H9 (cell line): Measurements from ENCODE around the gene MYOD1. TPM values are rescaled to one million over a fixed set of nuclear protein-coding genes. Genes with fewer than 3 reads are reported as not detected.

Source experiments
- DNase-seq: peaks from one replicate; pipeline ENCODE4 v3.0.0-alpha.2; 2017
- H2AFZ ChIP-seq: one replicate; pipeline ENCODE4 v1.6.1; 2013; ENCODE audit warnings: mild to moderate bottlenecking, low read length, control low read depth, moderate library complexity
- H2AK5ac ChIP-seq: 2 replicates; pipeline ENCODE4 v1.6.1; 2013; ENCODE audit warnings: low read length, control low read depth, mixed read lengths; ENCODE audit not compliant: insufficient read length
- H2BK120ac ChIP-seq: one replicate; pipeline ENCODE4 v1.6.1; 2013; ENCODE audit warnings: low read depth, mild to moderate bottlenecking, low read length, control low read depth, inconsistent platforms; ENCODE audit not compliant: poor library complexity, severe bottlenecking
- H2BK12ac ChIP-seq: 2 replicates; pipeline ENCODE4 v1.6.1; 2013; ENCODE audit warnings: low read length, control low read depth, mixed read lengths, low read depth; ENCODE audit not compliant: insufficient read length
- H2BK15ac ChIP-seq: 2 replicates; pipeline ENCODE4 v1.6.1; 2013; ENCODE audit warnings: low read depth, low read length, control low read depth
- H2BK20ac ChIP-seq: one replicate; pipeline ENCODE4 v1.6.1; 2013; ENCODE audit warnings: low read depth, mild to moderate bottlenecking, low read length, control low read depth, inconsistent platforms; ENCODE audit not compliant: poor library complexity, severe bottlenecking
- H2BK5ac ChIP-seq: 2 replicates; pipeline ENCODE4 v1.6.1; 2013; ENCODE audit warnings: low read length, control low read depth, mixed read lengths; ENCODE audit not compliant: insufficient read length
- H3K14ac ChIP-seq: 2 replicates; pipeline ENCODE4 v1.6.1; 2013; ENCODE audit warnings: low read length, control low read depth; ENCODE audit not compliant: insufficient read depth
- H3K18ac ChIP-seq: 2 replicates; pipeline ENCODE4 v1.6.1; 2013; ENCODE audit warnings: low read depth, mild to moderate bottlenecking, mixed read lengths, low read length, control low read depth; ENCODE audit not compliant: insufficient read length
- H3K23ac ChIP-seq: 2 replicates; pipeline ENCODE4 v1.6.1; 2013; ENCODE audit warnings: low read length, control low read depth, mixed read lengths, low read depth; ENCODE audit not compliant: insufficient read length
- H3K23me2 ChIP-seq: 2 replicates; pipeline ENCODE4 v1.6.1; 2013; ENCODE audit warnings: low read depth, mild to moderate bottlenecking, mixed read lengths, low read length, control low read depth; ENCODE audit not compliant: insufficient read length, poor library complexity, severe bottlenecking
- H3K27ac ChIP-seq: 2 replicates; pipeline ENCODE4 v1.5.1; 2013; ENCODE audit warnings: low read length, control low read depth, mixed read lengths, low read depth; ENCODE audit not compliant: insufficient read length
- H3K27me3 ChIP-seq: 2 replicates; pipeline ENCODE4 v1.6.1; 2013; ENCODE audit warnings: low read length, control low read depth, inconsistent platforms; ENCODE audit not compliant: insufficient read depth
- H3K4ac ChIP-seq: 2 replicates; pipeline ENCODE4 v1.6.1; 2013; ENCODE audit warnings: low read depth, mild to moderate bottlenecking, control low read depth, inconsistent platforms, low read length, moderate library complexity
- H3K4me1 ChIP-seq: 2 replicates; pipeline ENCODE4 v1.6.1; 2013; ENCODE audit warnings: low read length, control low read depth, inconsistent platforms; ENCODE audit not compliant: insufficient read depth
- H3K4me2 ChIP-seq: 2 replicates; pipeline ENCODE4 v1.6.1; 2013; ENCODE audit warnings: low read length, control low read depth, mixed read lengths; ENCODE audit not compliant: insufficient read length, insufficient read depth
- H3K56ac ChIP-seq: 2 replicates; pipeline ENCODE4 v1.6.1; 2013; ENCODE audit warnings: low read depth, mild to moderate bottlenecking, mixed read lengths, low read length, control low read depth; ENCODE audit not compliant: insufficient read length
- H3K79me1 ChIP-seq: 2 replicates; pipeline ENCODE4 v1.6.1; 2013; ENCODE audit warnings: low read depth, mild to moderate bottlenecking, moderate library complexity, low read length, control low read depth, inconsistent platforms; ENCODE audit not compliant: insufficient read depth, poor library complexity, severe bottlenecking
- H3K79me2 ChIP-seq: 2 replicates; pipeline ENCODE4 v1.6.1; 2013; ENCODE audit warnings: low read length, control low read depth, inconsistent platforms; ENCODE audit not compliant: insufficient read depth
- H3K9ac ChIP-seq: 2 replicates; pipeline ENCODE4 v1.6.1; 2013; ENCODE audit warnings: low read length, control low read depth, mixed read lengths; ENCODE audit not compliant: insufficient read length; ENCODE audit errors: extremely low read depth
- H3K9me3 ChIP-seq: one replicate; pipeline ENCODE4 v1.6.1; 2013; ENCODE audit warnings: low read depth, low read length, inconsistent platforms; ENCODE audit not compliant: control insufficient read depth
- H3T11ph ChIP-seq: one replicate; pipeline ENCODE4 v1.6.1; 2013; ENCODE audit warnings: mild to moderate bottlenecking, low read length, control low read depth, inconsistent platforms
- H4K20me1 ChIP-seq: one replicate; pipeline ENCODE4 v1.6.1; 2013; ENCODE audit not compliant: control insufficient read depth, insufficient read length, insufficient read depth
- H4K5ac ChIP-seq: 2 replicates; pipeline ENCODE4 v1.6.1; 2013; ENCODE audit warnings: low read depth, mild to moderate bottlenecking, mixed read lengths, low read length, control low read depth; ENCODE audit not compliant: insufficient read length
- H4K8ac ChIP-seq: replicated peaks from 2 replicates; pipeline ENCODE4 v1.6.1; 2013; ENCODE audit warnings: low read length, control low read depth, mixed read lengths, low read depth; ENCODE audit not compliant: insufficient read length
- H4K91ac ChIP-seq: 2 replicates; pipeline ENCODE4 v1.6.1; 2013; ENCODE audit warnings: low read depth, mild to moderate bottlenecking, moderate library complexity, mixed read lengths, low read length, control low read depth; ENCODE audit not compliant: insufficient read length
- H3K27ac Mint-ChIP-seq, 3 experiments: 2 replicates in 2 of 3; 3 replicates in 1 of 3; pipeline ENCODE4 v1.8.0; 2020 to 2021; ENCODE audit warnings: mixed read lengths in 3 of 3, mild to moderate bottlenecking in 1 of 3, moderate library complexity in 1 of 3
- H3K27me3 Mint-ChIP-seq: 2 replicates; pipeline ENCODE4 v1.8.0; 2021; ENCODE audit warnings: low read depth, mild to moderate bottlenecking, moderate library complexity, mixed read lengths
- H3K36me3 Mint-ChIP-seq, 3 experiments: 2 replicates in 2 of 3; 3 replicates in 1 of 3; pipeline ENCODE4 v1.8.0; 2020 to 2021; ENCODE audit warnings: low read depth in 3 of 3, mixed read lengths in 3 of 3; ENCODE audit not compliant: insufficient read depth in 1 of 3
- H3K4me1 Mint-ChIP-seq, 2 experiments: 2 replicates each; pipeline ENCODE4 v1.8.0; 2020; ENCODE audit warnings: mixed read lengths in 2 of 2
- H3K4me3 Mint-ChIP-seq, 2 experiments: 2 replicates in 1 of 2; 3 replicates in 1 of 2; pipeline ENCODE4 v1.8.0; 2020 to 2021; ENCODE audit warnings: mild to moderate bottlenecking in 2 of 2, mixed read lengths in 2 of 2, moderate library complexity in 1 of 2
- H3K9me3 Mint-ChIP-seq, 2 experiments: 2 replicates in 1 of 2; 3 replicates in 1 of 2; pipeline ENCODE4 v1.8.0; 2020; ENCODE audit warnings: mild to moderate bottlenecking in 2 of 2, mixed read lengths in 2 of 2, moderate library complexity in 1 of 2
- CTCF ChIP-seq: fragments of 200-600 bp; sonication (generic); conservative IDR thresholded peaks from 3 replicates; pipeline ENCODE4 v1.8.0; 2021; ENCODE audit warnings: antibody characterized with exemption, mild to moderate bottlenecking
- WGBS: extraction: QIAGEN DNeasy Blood & Tissue Kit; methylation state at CpG from one replicate; pipeline ENCODE4 v1.1.7; 2013; ENCODE audit warnings: missing lambda C conversion rate, low lambda C conversion rate, mixed read lengths; ENCODE audit not compliant: insufficient read length; ENCODE audit errors: extremely low coverage; 5-methylcytosine and 5-hydroxymethylcytosine counted together
- total RNA-seq: library from RNA; stranded (reverse); gene quantifications from 2 replicates; pipeline ENCODE4 v1.2.1, GENCODE V29; 2021

The MYOD1 gene
- total RNA-seq, 1 experiment from 2014 or later = not detected

- Histone ChIP-seq H4K91ac (no peak overlapping the region), H2BK5ac (no peak overlapping the region), H3K4me2 (no peak overlapping the region), H3K18ac (no peak overlapping the region), H3K9me3 (no peaks in the 10 kb centered on the region), H2BK15ac (no peak overlapping the region), H3K4ac (no peak overlapping the region), H3K27me3 (peaks cover 18% of the 10 kb centered on the region), H3K23ac (no peak overlapping the region), H2BK120ac (no peak overlapping the region), H3K14ac (no peak overlapping the region), H2BK12ac (no peak overlapping the region), H3T11ph (no peak overlapping the region), H3K79me1 (no peaks in the 10 kb centered on the region), H2BK20ac (no peak overlapping the region), H4K20me1 (no peaks in the 10 kb centered on the region), H3K56ac (no peak overlapping the region), H3K79me2 (0 out of 2 replicates have a peak, but pooled peaks cover 1% of the 10 kb centered on the region), H2AFZ (no peak overlapping the region), H2AK5ac (no peak overlapping the region), H4K8ac (no peak overlapping the region), H4K5ac (no peak overlapping the region), H3K9ac (no peak overlapping the region), H3K4me1 (no peaks in the 10 kb centered on the region), H3K23me2 (peaks cover 4% of the 10 kb centered on the region), H3K27ac (no peak overlapping the region)
- Mint-ChIP-seq H3K36me3 (peaks cover 0 to 3% (median 0%) of the 10 kb centered on the region in 3 experiments; a peak in 3 of 7 replicates), H3K4me3 (no peak overlapping the region), H3K27me3 (peaks cover 47% of the 10 kb centered on the region), H3K9me3 (peaks cover 6 to 8% of the 10 kb centered on the region in 2 experiments; a peak in 4 of 5 replicates), H3K4me1 (peaks cover 0 to 14% of the 10 kb centered on the region in 2 experiments; a peak in 3 of 4 replicates), H3K27ac (no peak overlapping the region)
- WGBS = no CpG with 5 or more reads among the region's 5 CpGs
- no peak for TF ChIP-seq CTCF
- no peak for DNase-seq
Measured at GRCh38 chr11:17699147-17700114, 19.9 kb upstream of the MYOD1 start.
